HTERT RPE-1 (cell line): Measurements from ENCODE around the gene ERICH6B.

Experiments
- in situ Hi-C: fragments of 300-500 bp; cut with MboI; formaldehyde crosslinking; loops from 4 replicates; pipeline ENCODE4 v1.14.3; 2020; ENCODE audit warnings: low sequenced_read_pairs

The ERICH6B gene

DNA sequence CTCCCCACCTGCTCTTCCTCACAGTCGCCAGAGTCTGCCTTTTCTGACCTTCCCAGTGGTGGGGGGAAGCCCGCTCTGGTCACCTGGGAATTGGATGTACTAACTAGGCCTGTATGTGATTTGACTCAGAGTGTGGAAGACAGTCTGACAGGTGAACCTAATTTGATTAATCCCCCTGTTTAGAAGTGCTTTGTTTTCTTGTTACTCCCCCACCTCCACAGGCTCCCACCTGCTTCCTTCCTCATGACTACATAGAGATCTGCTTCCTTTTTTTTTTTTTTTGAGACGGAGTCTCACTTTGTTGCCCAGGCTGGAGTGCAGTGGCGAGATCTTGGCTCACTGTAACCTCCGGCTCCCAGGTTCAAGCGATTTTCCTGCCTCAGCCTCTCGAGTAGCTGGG lies 106.8 kb downstream of the ERICH6B start:
- in situ Hi-C loops: no loop called here

GRCh38 chr13:45506811-45507210 lies 108.7 kb downstream of the ERICH6B start:
- in situ Hi-C loops: no loop called here

DNA sequence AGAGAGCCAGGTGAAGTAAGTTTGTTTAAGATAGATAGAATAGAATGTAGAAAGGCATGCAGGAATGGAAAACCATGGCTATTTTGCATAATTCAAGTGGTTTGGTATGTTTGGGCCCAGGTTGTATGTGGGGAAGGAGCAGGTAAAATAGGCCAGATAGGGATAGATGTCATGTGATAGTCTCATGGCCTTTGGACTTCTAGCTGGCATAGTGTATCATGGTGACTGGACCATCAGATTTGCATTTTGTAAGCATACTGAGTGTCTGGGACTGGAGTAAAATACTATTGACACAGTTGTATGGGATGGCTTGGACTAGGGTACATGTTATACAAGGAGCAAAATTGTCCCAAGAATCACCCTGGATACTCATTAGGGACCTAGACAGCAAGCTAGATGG lies 111.9 kb downstream of the ERICH6B start:
- in situ Hi-C loops: no loop called here

DNA sequence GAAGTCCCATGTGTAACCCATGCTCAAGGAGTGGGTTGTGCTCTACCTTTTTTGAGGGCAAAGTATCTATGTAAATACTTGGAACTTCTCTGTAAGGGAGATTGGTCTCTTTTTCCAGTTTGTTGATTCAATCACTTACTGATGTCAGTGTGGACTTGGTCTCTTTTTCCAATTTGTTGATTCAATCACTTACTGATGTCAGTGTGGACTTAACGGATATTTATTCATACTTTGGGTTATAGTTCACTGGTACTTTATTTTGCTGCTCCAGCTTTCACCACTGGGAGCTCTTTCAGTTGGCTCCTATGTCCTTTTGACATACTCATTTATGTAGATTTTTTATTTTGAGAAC lies 114.4 kb downstream of the ERICH6B start:
- in situ Hi-C loops: no loop called here

DNA sequence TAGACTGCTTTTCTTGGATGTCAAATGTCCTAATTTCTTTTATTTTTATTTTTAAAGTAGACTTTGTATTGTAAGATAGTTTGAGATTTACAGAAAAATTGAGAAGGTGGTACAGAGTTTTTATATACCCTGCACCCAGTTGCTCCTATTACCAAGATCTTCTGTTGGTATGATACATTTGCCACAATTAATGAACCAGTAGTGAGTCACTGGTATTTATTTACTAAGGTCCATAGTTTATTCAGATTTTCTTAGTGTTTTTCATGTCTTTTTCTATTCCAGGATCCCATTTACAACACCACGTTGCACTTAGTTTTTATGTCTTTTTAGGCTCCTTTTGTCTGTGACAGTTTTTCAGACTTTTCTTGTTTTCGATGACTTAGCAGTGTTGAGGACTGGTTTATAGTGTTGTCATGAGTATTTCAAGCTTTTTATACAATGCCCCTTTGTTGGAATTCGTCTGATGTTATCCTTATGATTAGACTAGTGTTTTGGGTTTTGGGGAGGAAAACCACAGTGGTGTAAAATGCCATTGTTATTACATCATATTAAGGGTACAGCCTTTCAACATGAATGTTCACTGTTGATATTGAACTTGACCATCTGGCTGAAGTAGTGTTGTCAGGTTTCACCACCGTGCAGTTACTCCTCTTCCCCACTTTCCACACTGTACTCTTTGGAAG lies 114.9 kb downstream of the ERICH6B start:
- in situ Hi-C loops: no loop called here

- in situ Hi-C loops: no loop called here
These were observed 118.6 kb downstream of the ERICH6B start for GRCh38 chr13:45496942-45497341.

DNA sequence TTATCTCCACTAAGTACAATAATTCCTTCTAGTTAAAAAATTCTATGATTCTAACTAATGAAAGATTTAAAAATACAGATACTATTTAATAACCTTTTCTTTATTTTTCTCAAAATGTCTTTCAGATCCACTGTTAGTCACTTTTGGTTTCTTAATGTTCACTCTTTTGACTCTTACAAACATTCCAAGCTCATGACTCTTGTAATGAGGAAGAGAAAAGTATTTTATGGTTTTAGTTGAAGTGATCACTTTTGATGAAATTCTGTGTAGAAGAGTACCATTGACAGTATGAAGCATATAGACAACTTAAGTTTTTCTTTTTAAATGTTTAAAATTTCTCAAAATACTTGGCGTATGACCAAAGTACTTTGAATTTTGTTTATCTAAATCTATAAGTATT lies 123.0 kb downstream of the ERICH6B start:
- in situ Hi-C loops: no loop called here
